ENCODE measurements around the gene EREG. TPM values are rescaled to one million over a fixed set of nuclear protein-coding genes. Genes with fewer than 3 reads are reported as not detected.

The EREG gene
- total RNA-seq, 1 experiment from 2014 or later = not detected

GRCh38 chr4:74402692-74403456 is 37.9 kb downstream of the EREG start:
- no peak overlapping the region for H3K9ac ChIP-seq (ENCODE audit: extremely low read depth, insufficient read length, low read length)
- no peak overlapping the region for H3T11ph ChIP-seq (ENCODE audit: low read length)
- H4K91ac ChIP-seq (ENCODE audit: insufficient read length, low read depth, low read length) = no peak overlapping the region
- Mint-ChIP-seq H3K27ac (no peak overlapping the region), H3K36me3 (ENCODE audit: insufficient read depth in 1 of 3, low read depth in 3 of 3) (no peaks in the 10 kb centered on the region; a peak in 1 of 7 replicates), H3K4me3 (no peak overlapping the region), H3K27me3 (ENCODE audit: low read depth) (no peaks in the 10 kb centered on the region), H3K4me1 (peaks cover 0 to 6% of the 10 kb centered on the region in 2 experiments; a peak in 1 of 4 replicates), H3K9me3 (no peaks in the 10 kb centered on the region; a peak in 2 of 5 replicates)
- no peaks in the 10 kb centered on the region for H3K4me1 ChIP-seq (ENCODE audit: insufficient read depth, low read length)
- no CpG with 5 or more reads among the region's 5 CpGs for WGBS (ENCODE audit: extremely low coverage, insufficient read length, low lambda C conversion rate)
- no peak overlapping the region for H2BK12ac ChIP-seq (ENCODE audit: insufficient read length, low read depth, low read length)
- no peaks in the 10 kb centered on the region for H4K20me1 ChIP-seq (ENCODE audit: control insufficient read depth, insufficient read depth, insufficient read length)
- DNase-seq = no peak
- no peak overlapping the region for H2BK120ac ChIP-seq (ENCODE audit: low read depth, low read length, poor library complexity, severe bottlenecking)
- H2BK5ac ChIP-seq (ENCODE audit: insufficient read length, low read length) = no peak overlapping the region
- H3K9me3 ChIP-seq (ENCODE audit: control insufficient read depth, low read depth, low read length) = no peaks in the 10 kb centered on the region
- H3K14ac ChIP-seq (ENCODE audit: insufficient read depth, low read length) = no peak overlapping the region
- H3K27me3 ChIP-seq (ENCODE audit: insufficient read depth, low read length) = no peaks in the 10 kb centered on the region
- no peak overlapping the region for H4K8ac ChIP-seq (replicated peaks; ENCODE audit: insufficient read length, low read depth, low read length)
- no peak overlapping the region for H2BK15ac ChIP-seq (ENCODE audit: low read depth, low read length)
- H2BK20ac ChIP-seq (ENCODE audit: low read depth, low read length, poor library complexity, severe bottlenecking) = no peak overlapping the region
- H2AK5ac ChIP-seq (ENCODE audit: insufficient read length, low read length) = no peak overlapping the region
- TF ChIP-seq, protein P1, sequence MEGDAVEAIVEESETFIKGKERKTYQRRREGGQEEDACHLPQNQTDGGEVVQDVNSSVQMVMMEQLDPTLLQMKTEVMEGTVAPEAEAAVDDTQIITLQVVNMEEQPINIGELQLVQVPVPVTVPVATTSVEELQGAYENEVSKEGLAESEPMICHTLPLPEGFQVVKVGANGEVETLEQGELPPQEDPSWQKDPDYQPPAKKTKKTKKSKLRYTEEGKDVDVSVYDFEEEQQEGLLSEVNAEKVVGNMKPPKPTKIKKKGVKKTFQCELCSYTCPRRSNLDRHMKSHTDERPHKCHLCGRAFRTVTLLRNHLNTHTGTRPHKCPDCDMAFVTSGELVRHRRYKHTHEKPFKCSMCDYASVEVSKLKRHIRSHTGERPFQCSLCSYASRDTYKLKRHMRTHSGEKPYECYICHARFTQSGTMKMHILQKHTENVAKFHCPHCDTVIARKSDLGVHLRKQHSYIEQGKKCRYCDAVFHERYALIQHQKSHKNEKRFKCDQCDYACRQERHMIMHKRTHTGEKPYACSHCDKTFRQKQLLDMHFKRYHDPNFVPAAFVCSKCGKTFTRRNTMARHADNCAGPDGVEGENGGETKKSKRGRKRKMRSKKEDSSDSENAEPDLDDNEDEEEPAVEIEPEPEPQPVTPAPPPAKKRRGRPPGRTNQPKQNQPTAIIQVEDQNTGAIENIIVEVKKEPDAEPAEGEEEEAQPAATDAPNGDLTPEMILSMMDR (conservative IDR thresholded peaks at IDR 0.05) = no peak
- H4K5ac ChIP-seq (ENCODE audit: insufficient read length, low read depth, low read length) = no peak overlapping the region
- no peak overlapping the region for H3K4me2 ChIP-seq (ENCODE audit: insufficient read depth, insufficient read length, low read length)
- H3K23me2 ChIP-seq (ENCODE audit: insufficient read length, low read depth, low read length, poor library complexity, severe bottlenecking) = no peaks in the 10 kb centered on the region
- no peak overlapping the region for H3K56ac ChIP-seq (ENCODE audit: insufficient read length, low read depth, low read length)
- H2AFZ ChIP-seq (ENCODE audit: low read length) = no peak overlapping the region
- H3K23ac ChIP-seq (ENCODE audit: insufficient read length, low read depth, low read length) = no peak overlapping the region
- H3K79me1 ChIP-seq (ENCODE audit: insufficient read depth, low read depth, low read length, poor library complexity, severe bottlenecking) = no peaks in the 10 kb centered on the region
- H3K79me2 ChIP-seq (ENCODE audit: insufficient read depth, low read length) = no peaks in the 10 kb centered on the region
- H3K4ac ChIP-seq (ENCODE audit: low read depth, low read length) = no peak overlapping the region
- no peak overlapping the region for H3K27ac ChIP-seq (ENCODE audit: insufficient read length, low read depth, low read length)
- H3K18ac ChIP-seq (ENCODE audit: insufficient read length, low read depth, low read length) = no peak overlapping the region
